ENCODE measurements around the gene ACTA1.
"Not testable (repeated sequence)": the region's sequence is repeated elsewhere in the genome, so short reads cannot be mapped to it uniquely, and the experiment has no call there.

GRCh38 chr1:229402329-229402728 is 31.6 kb downstream of the ACTA1 start:
- TF ChIP-seq ZC3H11A (IDR thresholded peaks at IDR 0.05); POLR2A (IDR thresholded peaks at IDR 0.05; ENCODE audit: low read length); MYC (IDR thresholded peaks at IDR 0.05; ENCODE audit: borderline replicate concordance, low read length); EP300 (IDR thresholded peaks at IDR 0.05); JUNB (IDR thresholded peaks at IDR 0.05); CHD4 (IDR thresholded peaks at IDR 0.05; ENCODE audit: borderline replicate concordance): not testable (repeated sequence)
